HEK293 (cell line): Measurements from ENCODE around the gene MYOCOS.

Source experiments
- CTCF ChIA-PET: fragments of 350-600 bp; formaldehyde crosslinking; extraction: SDS; loops from one replicate; lab custom pipeline; 2021; ENCODE audit warnings: antibody characterized with exemption; lab: Yijun Ruan, JAX
- POLR2A ChIA-PET: fragments of 300-600 bp; formaldehyde crosslinking; extraction: SDS; loops from one replicate; lab custom pipeline; 2020; ENCODE audit warnings: antibody characterized with exemption, inconsistent platforms; lab: Yijun Ruan, JAX
- H3K27ac ChIP-seq: fragments of 200-500 bp; sonication (Bioruptor generic); 2 replicates; pipeline ENCODE4 v1.5.1; 2014; ENCODE audit warnings: low read depth, low read length, control low read depth, inconsistent platforms; ENCODE audit errors: extremely low read depth
- H3K36me3 ChIP-seq, 2 experiments: fragments of 200-500 bp in 1 of 2; sonication (Bioruptor generic) in 1 of 2; 1 replicate in 1 of 2; 2 replicates in 1 of 2; pipeline ENCODE4 v1.5.1; 2014 to 2017; ENCODE audit warnings: inconsistent platforms in 2 of 2, low read length in 2 of 2; ENCODE audit not compliant: control insufficient read depth in 2 of 2, insufficient read depth in 1 of 2
- H3K4me1 ChIP-seq: fragments of 200-500 bp; sonication (Bioruptor generic); 2 replicates; pipeline ENCODE4 v1.5.1; 2014; ENCODE audit warnings: mild to moderate bottlenecking, low read length, inconsistent platforms; ENCODE audit not compliant: control insufficient read depth, insufficient read depth
- H3K4me3 ChIP-seq: 2 replicates; pipeline ENCODE4 v1.5.1; 2011; ENCODE audit warnings: low read depth, mild to moderate bottlenecking, control low read depth, low read length, moderate library complexity
- H3K9me3 ChIP-seq: fragments of 200-500 bp; sonication (Bioruptor generic); 2 replicates; pipeline ENCODE4 v1.5.1; 2014; ENCODE audit warnings: low read depth, low read length, inconsistent platforms; ENCODE audit not compliant: control insufficient read depth, insufficient read depth
- MZF1 ChIP-seq: fragments of 450-650 bp; formaldehyde crosslinking; IDR thresholded peaks from 2 replicates; pipeline ENCODE4 v1.5.1; 2017; ENCODE audit warnings: missing biosample characterization, missing genetic modification characterization, borderline replicate concordance
- REPIN1 ChIP-seq: fragments of 450-650 bp; formaldehyde crosslinking; IDR thresholded peaks from 2 replicates; pipeline ENCODE4 v1.5.1; 2017; ENCODE audit warnings: missing biosample characterization, missing genetic modification characterization, low read depth
- REST ChIP-seq: fragments of 450-650 bp; formaldehyde crosslinking; IDR thresholded peaks from 2 replicates; pipeline ENCODE4 v1.5.1; 2016; ENCODE audit warnings: missing biosample characterization, missing genetic modification characterization
- YY2 ChIP-seq: fragments of 450-650 bp; formaldehyde crosslinking; IDR thresholded peaks from 2 replicates; pipeline ENCODE4 v1.5.1; 2016; ENCODE audit warnings: missing biosample characterization, missing genetic modification characterization
- ZBTB10 ChIP-seq: fragments of 450-650 bp; formaldehyde crosslinking; IDR thresholded peaks from 2 replicates; pipeline ENCODE4 v1.5.1; 2016; ENCODE audit warnings: missing biosample characterization, missing genetic modification characterization
- ZFP41 ChIP-seq: fragments of 450-650 bp; formaldehyde crosslinking; IDR thresholded peaks from 2 replicates; pipeline ENCODE4 v1.5.1; 2016; ENCODE audit warnings: missing biosample characterization, missing genetic modification characterization, borderline replicate concordance
- ZNF10 ChIP-seq: fragments of 450-650 bp; formaldehyde crosslinking; IDR thresholded peaks from 2 replicates; pipeline ENCODE4 v1.5.1; 2017; ENCODE audit warnings: missing biosample characterization, missing genetic modification characterization
- ZNF174 ChIP-seq: fragments of 450-650 bp; formaldehyde crosslinking; IDR thresholded peaks from 2 replicates; pipeline ENCODE4 v1.5.0; 2017; ENCODE audit warnings: missing biosample characterization, mild to moderate bottlenecking, missing genetic modification characterization
- ZNF596 ChIP-seq: fragments of 450-650 bp; IDR thresholded peaks from 2 replicates; pipeline ENCODE4 v1.5.0; 2018; ENCODE audit warnings: missing biosample characterization, mild to moderate bottlenecking, missing genetic modification characterization, moderate library complexity
- ZNF664 ChIP-seq: fragments of 450-650 bp; formaldehyde crosslinking; IDR thresholded peaks from 2 replicates; pipeline ENCODE4 v1.5.1; 2016; ENCODE audit warnings: missing biosample characterization, missing genetic modification characterization
- ZNF692 ChIP-seq: fragments of 450-650 bp; formaldehyde crosslinking; IDR thresholded peaks from 2 replicates; pipeline ENCODE4 v1.5.1; 2016; ENCODE audit warnings: missing biosample characterization, missing genetic modification characterization
- ZNF777 ChIP-seq: fragments of 450-650 bp; formaldehyde crosslinking; IDR thresholded peaks from 2 replicates; pipeline ENCODE4 v1.5.1; 2017; ENCODE audit warnings: missing biosample characterization, missing genetic modification characterization, borderline replicate concordance
- TF ChIP-seq, protein P1 (sequence below): fragments of 450-650 bp; formaldehyde crosslinking; IDR thresholded peaks from 2 replicates; pipeline ENCODE4 v1.5.1; 2017; ENCODE audit warnings: missing biosample characterization, missing genetic modification characterization

The MYOCOS gene

GRCh38 chr1:171636141-171636540 is 14.1 kb downstream of the MYOCOS start:
- POLR2A ChIA-PET, result no interaction called here
- TF ChIP-seq REST (tag by site-specific recombination) (peak; percentile 93), ZNF10 (tag by site-specific recombination) (no peak), ZNF664 (tag by site-specific recombination) (no peak)
- TF ChIP-seq, all 188 proteins: peak for 1
- Histone ChIP-seq H3K9me3 (no peaks in the 10 kb centered on the region), H3K27ac (no peak overlapping the region), H3K36me3 (no peaks in the 10 kb centered on the region), H3K4me3 (no peak overlapping the region), H3K4me1 (no peaks in the 10 kb centered on the region)
- CTCF ChIA-PET, result interaction anchor here (2.4 kb wide), 1 partner anchor 9 kb away, joined by 12 read pairs; no protein-coding TSS in a partner anchor

- H3K9me3 ChIP-seq, result no peaks in the 10 kb centered on the region
- no peak for TF ChIP-seq YY2
- TF ChIP-seq REPIN1 (tag by site-specific recombination), result no peak
- TF ChIP-seq ZNF777, result no peak
- TF ChIP-seq ZFP41 (tag by site-specific recombination), result no peak
- no peak for TF ChIP-seq MZF1
- no peak for TF ChIP-seq ZNF692
- TF ChIP-seq, protein P1, sequence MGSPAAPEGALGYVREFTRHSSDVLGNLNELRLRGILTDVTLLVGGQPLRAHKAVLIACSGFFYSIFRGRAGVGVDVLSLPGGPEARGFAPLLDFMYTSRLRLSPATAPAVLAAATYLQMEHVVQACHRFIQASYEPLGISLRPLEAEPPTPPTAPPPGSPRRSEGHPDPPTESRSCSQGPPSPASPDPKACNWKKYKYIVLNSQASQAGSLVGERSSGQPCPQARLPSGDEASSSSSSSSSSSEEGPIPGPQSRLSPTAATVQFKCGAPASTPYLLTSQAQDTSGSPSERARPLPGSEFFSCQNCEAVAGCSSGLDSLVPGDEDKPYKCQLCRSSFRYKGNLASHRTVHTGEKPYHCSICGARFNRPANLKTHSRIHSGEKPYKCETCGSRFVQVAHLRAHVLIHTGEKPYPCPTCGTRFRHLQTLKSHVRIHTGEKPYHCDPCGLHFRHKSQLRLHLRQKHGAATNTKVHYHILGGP (tag by site-specific recombination), result no peak
- no peak for TF ChIP-seq ZBTB10 (tag by site-specific recombination)
- TF ChIP-seq ZNF174 (tag by site-specific recombination), result no peak
- no peak for TF ChIP-seq ZNF596 (tag by site-specific recombination)
- H3K36me3 ChIP-seq, result no peaks in the 10 kb centered on the region
- H3K4me3 ChIP-seq, result no peak overlapping the region
- CTCF ChIA-PET, result interaction anchor here (0.7 kb wide), 2 partner anchors 1103 to 1112 kb away, joined by 3 read pairs; no protein-coding TSS in a partner anchor
- H3K27ac ChIP-seq, result no peak overlapping the region
- POLR2A ChIA-PET, result no interaction called here
- no peaks in the 10 kb centered on the region for H3K4me1 ChIP-seq
These were observed 16.0 kb downstream of the MYOCOS start for GRCh38 chr1:171637928-171638576.
